ENCODE measurements around the gene TFF1.

- TF ChIP-seq CTCF (IDR thresholded peaks at IDR 0.05) (no peak), POLR2A (IDR thresholded peaks at IDR 0.05) (no peak)
Observed at GRCh38 chr21:42365770-42366169, 565 bp downstream of the TFF1 start.

Data from thyroid gland (tissue), 4 donors.